PFSK-1 (cell line): ENCODE data around the gene HLA-DQB2.

Source experiments
- FOXP2 ChIP-seq: optimal IDR thresholded peaks from 2 replicates; pipeline ENCODE3; 2011; ENCODE audit warnings: borderline replicate concordance, control low read depth, inconsistent platforms; ENCODE audit not compliant: insufficient read depth; ENCODE audit errors: extremely low read length, extremely low read depth
- POLR2AphosphoS5 ChIP-seq: IDR thresholded peaks from 2 replicates; pipeline ENCODE4 v1.6.1; 2012; ENCODE audit warnings: low read depth, mild to moderate bottlenecking, control low read depth, low read length, moderate library complexity
- REST ChIP-seq, 2 experiments: IDR thresholded peaks; 2 replicates each; pipeline versions ENCODE4 v1.6.1 to v1.8.0; 2011 to 2012; ENCODE audit warnings: low read depth in 2 of 2, low read length in 2 of 2, control low read depth in 1 of 2, inconsistent platforms in 1 of 2, mild to moderate bottlenecking in 1 of 2, moderate library complexity in 1 of 2; ENCODE audit not compliant: insufficient read depth in 1 of 2
- SIN3A ChIP-seq: IDR thresholded peaks from 2 replicates; pipeline ENCODE4 v1.6.1; 2012; ENCODE audit warnings: mild to moderate bottlenecking, low read length, moderate library complexity, borderline replicate concordance; ENCODE audit not compliant: insufficient read depth
- TAF1 ChIP-seq: IDR thresholded peaks from 2 replicates; pipeline ENCODE4 v1.6.1; 2012; ENCODE audit warnings: low read length, control low read depth, borderline replicate concordance; ENCODE audit not compliant: insufficient read depth

HLA-DQB2 gene

DNA sequence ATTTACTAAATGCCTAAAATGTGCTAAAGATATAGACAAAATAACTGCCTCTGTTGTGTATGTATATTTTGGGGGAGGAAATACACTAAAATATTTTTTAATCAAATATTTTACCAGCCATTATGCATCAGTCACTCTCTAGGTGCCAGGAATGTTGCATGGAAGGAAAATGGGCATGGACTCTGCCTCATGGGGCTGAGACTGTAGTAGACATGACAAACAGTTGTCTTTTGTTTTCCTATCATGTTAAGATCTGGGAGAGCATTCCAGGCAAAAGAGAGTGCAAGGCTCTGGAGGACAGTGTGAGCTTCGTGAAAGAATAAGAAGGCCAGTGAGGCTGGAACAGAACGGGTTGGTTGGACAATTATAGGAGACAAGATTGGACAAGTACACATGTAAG lies 27.0 kb upstream of the HLA-DQB2 start:
- TF ChIP-seq FOXP2 (no peak), SIN3A (no peak), TAF1 (no peak), REST (IDR thresholded peaks at IDR 0.05; ENCODE audit: insufficient read depth in 1 of 2, low read depth in 2 of 2, low read length in 2 of 2) (no peak), POLR2AphosphoS5 (no peak)

- no peak for TF ChIP-seq TAF1
- no peak for TF ChIP-seq POLR2AphosphoS5
- no peak for TF ChIP-seq SIN3A
- TF ChIP-seq FOXP2 = no peak
- TF ChIP-seq REST (IDR thresholded peaks at IDR 0.05; ENCODE audit: insufficient read depth in 1 of 2, low read depth in 2 of 2, low read length in 2 of 2) = no peak
Observed at GRCh38 chr6:32785781-32786533, 22.6 kb upstream of the HLA-DQB2 start.

DNA sequence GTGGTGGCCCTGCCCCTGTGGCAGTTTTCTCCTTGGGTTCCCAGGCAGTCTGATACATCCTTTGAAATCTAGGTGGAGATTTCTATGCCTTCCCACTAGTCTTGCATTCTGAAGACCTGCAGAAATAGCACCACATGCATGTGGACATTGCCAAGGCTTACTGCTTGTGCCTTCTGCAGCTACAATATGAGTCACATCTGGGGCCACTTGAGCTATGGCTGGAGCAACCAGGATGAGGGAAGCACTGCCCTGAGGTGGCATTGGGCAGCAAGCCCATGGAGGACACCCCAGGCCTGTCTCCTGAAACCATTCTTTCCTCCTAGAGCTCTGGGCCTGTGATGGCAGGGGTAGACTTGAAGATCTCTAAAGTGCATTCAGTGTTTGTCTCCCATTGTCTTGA lies 15.7 kb upstream of the HLA-DQB2 start:
- TF ChIP-seq REST (IDR thresholded peaks at IDR 0.05; ENCODE audit: insufficient read depth in 1 of 2, low read depth in 2 of 2, low read length in 2 of 2) = no peak
- TF ChIP-seq POLR2AphosphoS5 = no peak
- TF ChIP-seq SIN3A = no peak
- TF ChIP-seq TAF1 = no peak
- no peak for TF ChIP-seq FOXP2

GRCh38 chr6:32775071-32775470 lies 11.7 kb upstream of the HLA-DQB2 start:
- TF ChIP-seq TAF1 = no peak
- TF ChIP-seq FOXP2 = no peak
- TF ChIP-seq POLR2AphosphoS5 = no peak
- no peak for TF ChIP-seq REST (IDR thresholded peaks at IDR 0.05; ENCODE audit: insufficient read depth in 1 of 2, low read depth in 2 of 2, low read length in 2 of 2)
- TF ChIP-seq SIN3A = no peak

GRCh38 chr6:32774426-32774825 lies 11.1 kb upstream of the HLA-DQB2 start:
- TF ChIP-seq TAF1 = no peak
- TF ChIP-seq REST (IDR thresholded peaks at IDR 0.05; ENCODE audit: insufficient read depth in 1 of 2, low read depth in 2 of 2, low read length in 2 of 2) = no peak
- TF ChIP-seq FOXP2 = no peak
- no peak for TF ChIP-seq SIN3A
- TF ChIP-seq POLR2AphosphoS5 = no peak
